Glutamatergic neuron (in vitro differentiated cells): ENCODE data around the gene DOC2A. TPM values are rescaled to one million over a fixed set of nuclear protein-coding genes. Genes with fewer than 3 reads are reported as not detected.

Source experiments
- DNase-seq: peaks from one replicate; pipeline ENCODE4 v3.0.0; 2022
- H3K27ac Mint-ChIP-seq: one replicate; pipeline ENCODE4 v1.8.0; 2020; ENCODE audit warnings: mild to moderate bottlenecking, mixed read lengths, inconsistent platforms; ENCODE audit not compliant: unreplicated experiment
- H3K27me3 Mint-ChIP-seq: one replicate; pipeline ENCODE4 v1.8.0; 2020; ENCODE audit warnings: mild to moderate bottlenecking, moderate library complexity, mixed read lengths, inconsistent platforms; ENCODE audit not compliant: unreplicated experiment
- H3K36me3 Mint-ChIP-seq: one replicate; pipeline ENCODE4 v1.8.0; 2020; ENCODE audit warnings: mild to moderate bottlenecking, mixed read lengths, inconsistent platforms; ENCODE audit not compliant: unreplicated experiment
- H3K4me1 Mint-ChIP-seq: one replicate; pipeline ENCODE4 v1.8.0; 2020; ENCODE audit warnings: mild to moderate bottlenecking, low read depth, mixed read lengths, inconsistent platforms; ENCODE audit not compliant: unreplicated experiment
- H3K4me3 Mint-ChIP-seq: one replicate; pipeline ENCODE4 v1.8.0; 2020; ENCODE audit warnings: mild to moderate bottlenecking, mixed read lengths, inconsistent platforms; ENCODE audit not compliant: unreplicated experiment
- H3K9me3 Mint-ChIP-seq: one replicate; pipeline ENCODE4 v1.8.0; 2020; ENCODE audit warnings: mild to moderate bottlenecking, moderate library complexity, mixed read lengths, inconsistent platforms; ENCODE audit not compliant: unreplicated experiment
- CTCF ChIP-seq: fragments of 200-600 bp; sonication (generic); IDR thresholded peaks from one replicate; pipeline ENCODE4 v1.5.0; 2021; ENCODE audit not compliant: partially characterized antibody, unreplicated experiment
- total RNA-seq: library from RNA; stranded (reverse); fragmentation: NEBNext Ultra II Directional; extraction: Animal tissue kit (Norgen Biotek cat#: 25700); gene quantifications from one replicate; pipeline ENCODE4 v1.2.1, GENCODE V29; 2021; ENCODE audit not compliant: unreplicated experiment

The DOC2A gene
- total RNA-seq, 1 donor from 2014 or later, result 4.2 TPM

GRCh38 chr16:29975811-29976511 lies 34.9 kb downstream of the DOC2A start:
- H3K36me3 Mint-ChIP-seq, result peaks cover 4% of the 10 kb centered on the region
- peak overlapping the region; percentile 83 for H3K27ac Mint-ChIP-seq
- H3K9me3 Mint-ChIP-seq, result peaks cover 18% of the 10 kb centered on the region
- H3K27me3 Mint-ChIP-seq, result peaks cover 7% of the 10 kb centered on the region
- no peak for TF ChIP-seq CTCF
- no peak for DNase-seq
- H3K4me1 Mint-ChIP-seq, result peaks cover 25% of the 10 kb centered on the region
- H3K4me3 Mint-ChIP-seq, result peak overlapping the region; percentile 94

- Mint-ChIP-seq H3K36me3 (no peaks in the 10 kb centered on the region), H3K9me3 (peaks cover 18% of the 10 kb centered on the region), H3K27me3 (peaks cover 7% of the 10 kb centered on the region), H3K4me3 (peak overlapping the region; percentile 94), H3K4me1 (peaks cover 25% of the 10 kb centered on the region), H3K27ac (peak overlapping the region; percentile 83)
- no peak for DNase-seq
- TF ChIP-seq CTCF, result no peak
Observed at GRCh38 chr16:29975134-29975538, 35.7 kb downstream of the DOC2A start.

- Mint-ChIP-seq H3K27ac (peak overlapping the region; percentile 83), H3K9me3 (peaks cover 17% of the 10 kb centered on the region), H3K27me3 (peaks cover 7% of the 10 kb centered on the region), H3K4me3 (peak overlapping the region; percentile 94), H3K36me3 (peaks cover 3% of the 10 kb centered on the region), H3K4me1 (peaks cover 25% of the 10 kb centered on the region)
- TF ChIP-seq CTCF, result no peak
- peak; percentile 27 for DNase-seq
Observed at GRCh38 chr16:29974291-29975133, 36.3 kb downstream of the DOC2A start.

- no peak for TF ChIP-seq CTCF
- peak within 1 kb of the TSS; percentile 94 for H3K4me3 Mint-ChIP-seq
- H3K27me3 Mint-ChIP-seq, result peaks cover 8% of the 10 kb centered on the region
- peaks cover 4% of the 10 kb centered on the region for H3K36me3 Mint-ChIP-seq
- H3K27ac Mint-ChIP-seq, result peak within 1 kb of the TSS; percentile 83
- DNase-seq, result peak; percentile 99
- peaks cover 17% of the 10 kb centered on the region for H3K9me3 Mint-ChIP-seq
- peaks cover 26% of the 10 kb centered on the region for H3K4me1 Mint-ChIP-seq
Observed at GRCh38 chr16:29973384-29974246, 37.2 kb downstream of the DOC2A start, which contains the start of gene TAOK2. TSS of gene TAOK2 (plus strand) at chr16:29973868. CDS start at chr16:29977773, 3,905 bp downstream.
